Medulla oblongata (tissue), 1 donor: ENCODE results near the gene SBNO2.
"Not testable (repeated sequence)": the region's sequence is repeated elsewhere in the genome, so short reads cannot be mapped to it uniquely, and the experiment has no call there.

Source experiments
- DNase-seq: peaks from one replicate; pipeline ENCODE4 v3.0.0-alpha.2; 2015; ENCODE audit errors: extremely low spot score

The SBNO2 gene

DNA sequence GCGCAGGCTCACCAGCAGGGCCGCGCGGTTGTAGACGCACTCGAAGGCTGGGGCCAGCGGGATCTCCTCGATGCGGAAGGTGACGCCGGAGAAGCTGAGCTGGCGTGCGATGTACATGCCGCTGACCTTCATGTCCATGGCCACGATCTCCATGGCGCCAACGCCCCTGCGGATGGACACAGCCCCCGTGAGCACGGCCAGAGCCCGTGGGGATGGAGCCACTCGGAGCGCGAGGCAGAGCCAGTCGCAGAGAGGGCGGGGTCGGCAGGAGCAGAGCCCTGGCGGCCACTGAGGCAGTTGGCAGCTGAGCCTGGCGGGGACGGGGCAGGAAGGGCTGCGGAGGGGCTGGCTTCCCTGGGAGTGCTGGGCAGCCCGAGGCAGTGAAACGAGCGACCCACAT, 55.1 kb downstream of the SBNO2 start:
- no peak for DNase-seq

DNA sequence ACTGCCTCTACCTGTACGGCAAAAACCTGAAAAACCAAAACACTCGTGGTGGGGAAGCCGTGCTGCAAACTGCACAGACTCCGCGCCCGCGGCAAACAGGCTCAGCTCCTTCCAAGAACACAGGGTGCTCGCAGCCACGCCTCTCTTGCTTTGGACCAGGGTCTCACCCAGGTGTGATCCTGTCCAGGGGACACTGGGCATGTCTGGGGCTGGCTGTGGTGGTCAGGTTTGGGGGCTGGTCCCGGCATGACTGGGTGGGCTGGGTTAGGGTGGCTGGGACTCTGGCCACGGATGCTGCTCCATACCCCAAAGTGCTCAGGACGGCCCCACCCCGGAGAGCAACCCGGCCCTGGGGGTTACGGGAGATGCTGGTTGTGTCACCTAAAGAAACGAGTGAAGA, 56.4 kb downstream of the SBNO2 start:
- DNase-seq: no peak

DNA sequence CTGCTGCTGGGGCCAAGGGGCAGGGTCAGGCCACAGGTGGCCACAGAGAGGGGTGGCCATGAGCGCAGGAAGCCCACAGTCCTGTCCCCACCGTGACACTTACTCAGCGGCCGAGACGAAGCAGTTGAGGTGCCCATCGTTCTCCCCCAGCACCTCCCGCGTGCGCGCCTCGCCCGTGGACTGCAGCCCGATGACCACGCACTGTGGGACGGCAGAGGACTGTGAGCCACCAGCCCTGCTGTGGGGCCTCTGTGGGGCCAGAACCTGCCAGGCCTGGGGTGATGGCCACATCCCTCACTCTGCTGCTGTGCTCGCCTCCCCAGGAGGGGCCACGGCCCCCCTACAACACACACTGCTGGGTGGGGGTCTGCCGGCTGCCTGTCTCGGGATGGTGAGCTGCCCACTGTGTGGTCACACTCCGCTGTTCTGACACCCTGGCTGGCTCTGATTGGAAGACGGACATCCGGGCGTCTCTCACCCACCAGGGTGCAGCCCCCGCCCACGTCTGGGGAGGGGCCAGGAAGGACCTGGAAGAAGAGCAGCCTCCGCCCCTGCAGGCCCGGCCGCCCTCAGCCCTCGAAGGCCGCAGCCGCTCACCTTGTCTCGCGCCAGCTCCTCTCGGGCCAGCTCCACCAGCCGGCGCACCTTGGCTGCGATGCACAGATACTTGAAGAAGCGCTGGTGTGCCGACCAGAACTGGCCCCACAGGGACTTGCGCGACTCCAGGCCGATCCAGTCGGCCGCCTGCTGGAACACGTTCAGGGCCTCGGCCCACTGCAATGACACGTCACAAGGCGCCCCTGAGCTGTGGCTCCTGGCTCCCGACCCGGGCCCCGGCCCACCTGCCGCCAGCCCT, 57.1 kb downstream of the SBNO2 start:
- no peak for DNase-seq

DNA sequence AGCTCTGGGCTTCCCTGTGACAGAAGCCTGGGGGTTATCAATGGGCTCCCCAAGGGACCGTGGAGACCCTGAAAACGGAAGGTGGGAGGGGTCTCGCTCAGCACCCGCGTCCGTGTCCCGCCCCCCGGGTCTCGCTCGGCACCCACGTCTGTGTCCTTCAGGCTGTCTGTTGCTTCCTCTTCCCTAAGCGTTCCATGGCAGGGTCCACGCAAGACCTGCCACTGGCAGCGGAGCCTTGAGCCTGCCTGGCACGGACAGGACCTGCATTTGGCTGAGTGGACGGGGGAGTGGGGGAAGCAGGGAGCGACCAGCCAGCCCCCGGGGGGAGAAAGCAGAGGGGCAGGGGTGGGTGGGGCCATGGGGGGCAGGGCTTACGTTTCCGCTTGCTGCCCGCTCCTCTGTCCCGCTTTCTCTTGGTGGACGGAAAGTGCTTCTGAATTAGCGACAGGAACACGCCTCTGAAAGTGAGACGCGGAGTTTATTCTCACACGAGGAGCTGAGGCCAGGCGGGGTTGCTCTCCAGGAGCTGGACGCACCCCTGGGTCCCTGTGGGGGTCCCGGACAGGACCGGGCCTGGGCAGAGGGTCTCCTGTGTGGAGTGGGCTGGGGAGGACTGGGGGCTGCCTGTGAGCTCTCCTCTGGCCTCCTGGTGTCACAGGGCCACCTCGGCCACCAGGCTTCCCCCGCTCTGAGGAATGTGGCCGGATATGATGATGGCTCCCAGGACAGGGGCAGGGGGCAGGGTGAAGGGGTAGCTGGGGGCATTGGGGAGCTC, 58.2 kb downstream of the SBNO2 start:
- DNase-seq: no peak

DNA sequence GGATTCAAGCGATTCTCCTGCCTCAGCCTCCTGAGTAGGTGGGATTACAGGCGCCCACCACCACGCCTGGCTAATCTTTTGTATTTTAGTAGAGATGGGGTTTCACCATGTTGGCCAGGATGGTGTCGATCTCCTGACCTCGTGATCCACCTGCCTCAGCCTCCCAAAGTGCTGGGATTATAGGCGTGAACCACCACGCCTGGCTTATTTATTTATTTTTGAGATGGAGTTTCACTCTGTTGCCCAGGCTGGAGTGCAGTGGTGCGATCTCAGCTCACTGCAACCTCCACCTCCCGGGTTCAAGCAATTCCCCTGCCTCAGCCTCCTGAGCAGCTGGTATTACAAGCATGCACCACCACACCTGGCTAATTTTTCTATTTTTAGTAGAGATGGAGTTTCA, 59.3 kb downstream of the SBNO2 start:
- not testable (repeated sequence) for DNase-seq

DNA sequence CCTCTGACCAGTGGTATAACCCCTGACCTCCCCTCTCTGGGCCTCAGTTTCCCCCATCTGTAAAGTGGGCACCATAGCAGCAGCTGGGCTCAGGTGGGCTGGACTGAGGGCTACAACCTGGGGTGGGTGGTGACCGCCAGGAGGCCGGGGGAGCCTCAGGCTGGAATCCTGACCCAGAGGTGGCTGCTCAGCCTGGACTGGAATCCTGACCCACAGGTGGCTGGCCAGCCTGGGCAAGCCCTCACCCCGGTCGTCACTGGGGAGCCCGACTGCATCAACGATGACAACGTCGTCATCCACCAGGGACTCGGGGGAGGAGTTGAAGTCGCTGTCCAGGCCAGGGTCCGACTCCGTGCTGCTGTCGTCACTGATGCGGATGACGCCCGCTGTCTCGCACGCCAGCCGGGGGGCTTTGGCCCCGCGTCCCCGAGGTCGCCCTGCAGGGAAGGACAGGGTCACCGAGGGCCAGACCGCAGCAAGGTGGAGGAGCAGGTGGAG, 60.0 kb downstream of the SBNO2 start:
- no peak for DNase-seq

DNA sequence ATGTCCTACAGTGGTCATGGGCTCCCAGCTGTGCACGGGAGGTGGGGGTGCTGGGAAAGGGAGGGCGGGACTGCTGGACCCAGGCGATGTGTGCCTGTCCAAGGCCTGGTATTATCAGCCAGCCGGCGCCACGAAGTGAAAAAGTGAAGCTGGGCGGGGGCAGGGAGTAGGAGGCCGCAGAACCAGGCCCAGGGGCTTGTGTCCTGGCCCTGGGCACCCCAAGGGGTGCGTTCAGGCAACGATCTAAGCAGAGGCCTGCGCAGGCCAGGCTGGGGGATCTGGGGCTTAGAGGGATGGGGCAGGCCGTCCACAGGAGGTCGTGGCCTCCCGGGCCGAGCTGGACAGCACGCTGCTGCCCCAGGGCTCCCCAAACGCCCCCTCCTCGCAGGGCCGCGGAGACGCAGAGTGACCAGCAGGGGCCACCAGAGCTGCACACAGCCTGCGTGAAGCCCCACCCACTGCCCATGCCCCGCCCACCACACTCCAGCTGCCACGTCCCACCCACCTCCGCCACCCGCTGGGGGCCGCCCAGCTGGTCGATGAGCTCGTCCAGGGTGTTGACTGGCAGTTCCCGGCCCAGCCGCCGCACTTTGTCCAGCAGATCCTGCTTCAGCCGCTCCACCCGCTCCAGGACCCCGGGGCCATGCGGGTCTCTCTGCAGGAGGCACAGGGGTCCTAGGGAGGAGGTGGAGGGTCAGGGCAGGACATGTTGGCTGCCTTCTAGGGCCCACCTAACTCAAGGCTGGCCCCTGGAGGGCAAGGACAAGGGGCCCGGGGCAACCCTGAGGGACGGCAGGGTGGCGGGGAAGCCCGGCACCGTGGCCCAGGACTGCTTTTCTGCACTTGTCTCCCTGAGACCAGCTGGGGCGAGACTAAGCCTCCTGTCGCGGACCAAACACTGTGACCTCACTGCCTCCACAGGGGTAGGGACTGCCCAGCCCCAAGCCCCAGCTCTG, 60.8 kb downstream of the SBNO2 start:
- DNase-seq: peak; percentile 96

DNA sequence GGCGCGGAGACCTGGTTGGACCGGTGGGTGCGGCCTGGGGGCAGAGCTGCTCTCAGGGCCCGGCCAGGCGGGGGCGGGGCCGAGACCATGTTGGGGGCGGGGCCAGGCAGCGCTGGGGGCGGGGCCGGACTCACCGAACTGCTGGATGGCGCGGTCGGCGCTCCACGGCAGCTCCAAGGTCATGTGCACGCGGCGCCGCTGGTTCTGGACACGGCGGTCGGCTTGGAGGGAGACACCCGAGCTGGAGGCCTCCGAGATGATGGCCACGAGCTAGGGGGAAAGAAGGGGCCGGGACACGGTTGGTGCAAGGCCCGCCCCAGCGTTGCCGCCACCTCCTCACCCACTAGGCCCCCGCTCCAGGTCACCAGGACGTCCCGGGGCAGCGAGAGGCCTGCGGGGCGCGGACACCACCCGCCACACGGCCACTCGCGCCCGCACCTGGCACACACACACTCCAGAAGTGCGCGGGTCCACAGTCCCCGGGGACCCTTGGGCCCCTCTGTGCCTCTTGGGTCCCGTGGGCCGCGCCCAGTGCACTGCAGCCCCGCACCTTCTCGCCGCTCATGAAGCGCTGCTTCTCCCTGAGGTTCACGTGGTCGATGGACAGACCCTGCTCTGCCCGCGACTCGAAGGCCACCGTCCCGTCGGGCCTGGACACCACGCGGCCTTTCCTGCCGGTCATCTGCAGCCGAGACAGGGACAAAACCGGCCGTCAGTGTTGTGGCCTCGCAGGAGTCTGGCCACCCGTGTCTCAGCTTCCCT, 61.6 kb downstream of the SBNO2 start:
- no peak for DNase-seq

DNA sequence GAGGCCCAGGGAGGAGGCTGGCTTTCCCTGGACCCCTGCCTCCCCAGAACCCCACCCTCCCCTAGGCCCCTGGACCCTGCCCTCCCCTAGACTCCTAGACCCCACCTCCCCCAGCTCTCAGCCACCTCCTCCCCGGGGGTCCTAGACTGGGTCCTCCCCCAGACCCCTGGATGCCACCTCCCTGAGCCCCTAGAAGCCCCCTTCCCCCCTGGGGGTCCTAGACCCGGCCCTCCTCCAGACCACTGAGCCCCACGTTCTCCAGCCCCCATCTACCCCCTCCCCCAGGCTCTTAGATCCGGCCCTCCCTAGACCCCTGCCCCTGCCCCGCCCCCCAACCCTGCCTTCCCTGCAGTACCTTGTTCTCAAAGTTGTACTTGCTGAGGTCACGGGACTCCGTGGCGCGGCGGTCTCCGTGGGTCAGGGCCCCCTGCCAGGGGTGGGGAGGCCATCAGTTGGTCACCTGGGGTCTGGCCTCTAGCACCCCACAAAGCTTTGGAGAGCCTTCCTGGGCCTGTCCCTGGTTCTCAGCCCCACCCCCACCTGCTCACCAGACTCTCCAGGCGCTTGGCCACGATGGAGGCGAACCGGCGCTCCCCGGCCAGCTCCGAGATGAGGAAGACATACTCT, 62.3 kb downstream of the SBNO2 start:
- DNase-seq: no peak

DNA sequence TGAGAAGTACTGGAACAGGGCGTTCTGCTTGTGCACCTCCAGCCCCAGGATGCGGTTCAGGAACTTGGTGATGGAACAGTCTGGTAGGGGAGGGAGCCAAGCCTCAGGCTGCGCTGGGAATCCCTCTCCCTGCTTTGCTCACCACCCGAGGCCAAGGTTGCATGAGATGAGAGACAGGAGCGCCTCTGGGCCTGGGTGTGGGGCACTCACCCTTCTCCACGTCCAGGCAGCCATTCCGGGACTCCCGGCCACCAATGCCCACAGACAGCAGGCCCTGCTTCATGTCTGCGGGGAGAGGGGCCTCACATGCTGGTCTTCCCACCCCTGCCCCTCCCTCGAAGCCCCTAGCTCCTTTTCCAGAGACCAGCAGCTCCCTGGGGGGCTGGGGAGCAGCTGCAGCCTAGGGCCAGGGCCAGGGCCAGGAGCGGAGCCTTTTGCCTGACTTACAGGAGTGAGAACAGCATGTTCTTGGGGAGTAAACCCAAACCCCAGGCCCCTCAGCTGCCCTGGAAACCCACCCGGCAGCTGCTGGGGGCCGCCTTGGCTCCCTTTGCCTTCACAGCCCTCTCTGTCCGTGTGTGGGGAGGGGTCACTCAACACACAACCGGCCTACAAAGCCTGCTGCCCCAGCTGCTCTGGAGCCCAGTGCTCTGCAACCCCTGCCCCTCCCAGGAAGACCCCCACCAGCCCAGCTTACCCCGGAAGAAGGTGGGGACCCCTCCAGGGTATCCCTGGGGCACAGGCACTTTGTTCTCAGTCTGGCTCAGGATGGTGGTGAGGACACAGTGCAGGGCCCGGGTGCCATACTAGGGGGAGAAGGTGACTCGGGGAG, 63.0 kb downstream of the SBNO2 start:
- no peak for DNase-seq

DNA sequence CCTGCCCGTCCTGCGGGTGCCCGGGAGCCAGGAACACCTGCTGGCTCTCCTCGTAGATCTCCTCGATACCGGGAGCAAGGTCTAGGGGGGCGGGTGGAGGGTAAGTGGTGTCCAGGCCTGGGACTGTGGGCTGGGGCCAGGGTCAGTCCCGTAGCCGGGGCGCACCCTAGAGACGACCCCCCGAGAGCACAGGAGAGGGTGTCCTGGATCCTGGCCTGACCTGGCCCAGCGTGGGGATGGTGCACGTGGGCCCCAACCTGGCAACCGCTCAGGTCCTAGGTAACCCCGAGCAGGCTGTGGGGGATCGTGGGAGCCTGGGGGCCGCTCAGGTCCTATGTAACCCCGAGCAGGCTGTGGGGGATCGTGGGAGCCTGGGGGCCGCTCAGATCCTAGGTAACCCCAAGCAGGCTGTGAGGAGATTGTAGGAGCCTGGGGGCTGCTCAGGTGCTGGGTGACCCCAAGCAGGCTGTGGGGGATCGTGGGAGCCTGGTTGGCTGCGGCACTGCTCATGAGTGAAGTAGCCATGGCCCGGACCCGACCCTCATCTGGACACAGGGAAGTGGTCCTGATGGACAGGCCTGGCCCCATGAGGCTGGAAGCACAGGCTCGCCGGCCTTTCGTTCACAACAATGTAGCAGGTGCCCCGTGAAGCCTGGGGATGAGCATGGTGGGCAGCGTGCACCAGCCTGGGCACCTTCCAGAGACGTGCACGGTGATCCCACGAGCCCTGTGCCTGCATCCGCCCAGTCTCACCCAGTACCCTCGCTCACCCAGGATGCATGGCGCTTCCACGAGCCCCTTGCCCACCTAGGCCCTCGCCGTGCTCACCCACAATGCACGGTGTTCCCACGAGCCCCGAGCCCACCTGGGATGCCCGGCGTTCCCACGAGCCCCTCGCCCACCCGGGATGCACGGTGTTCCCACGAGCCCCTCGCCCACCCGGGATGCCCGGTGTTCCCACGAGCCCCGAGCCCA, 64.1 kb downstream of the SBNO2 start:
- DNase-seq: no peak

DNA sequence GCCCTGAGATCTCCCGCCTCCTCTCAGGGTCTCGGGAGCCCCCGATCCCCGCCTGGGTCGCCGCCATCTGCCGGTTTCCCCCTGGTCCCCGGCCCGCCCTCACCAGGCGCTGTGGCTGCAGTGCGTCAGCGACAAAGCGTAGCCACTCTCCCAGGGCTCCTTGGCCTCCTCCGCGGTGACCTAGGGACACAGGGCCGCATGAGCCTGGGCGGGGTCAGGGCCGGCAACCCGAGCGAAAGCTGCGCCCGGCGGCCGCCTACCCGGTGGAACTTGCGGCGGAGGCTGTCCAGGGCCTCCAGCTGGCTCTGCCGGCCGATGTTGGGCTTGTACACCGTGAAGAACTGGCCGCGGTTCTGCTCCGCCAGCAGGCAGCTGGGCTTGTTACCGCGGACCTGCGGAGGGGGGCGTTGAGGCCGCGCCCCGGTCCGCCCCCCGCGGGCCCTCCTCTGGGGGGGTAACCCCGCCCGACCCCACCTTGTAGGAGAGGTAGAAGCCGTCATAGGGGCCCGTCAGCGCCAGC, 65.0 kb downstream of the SBNO2 start:
- no peak for DNase-seq

DNA sequence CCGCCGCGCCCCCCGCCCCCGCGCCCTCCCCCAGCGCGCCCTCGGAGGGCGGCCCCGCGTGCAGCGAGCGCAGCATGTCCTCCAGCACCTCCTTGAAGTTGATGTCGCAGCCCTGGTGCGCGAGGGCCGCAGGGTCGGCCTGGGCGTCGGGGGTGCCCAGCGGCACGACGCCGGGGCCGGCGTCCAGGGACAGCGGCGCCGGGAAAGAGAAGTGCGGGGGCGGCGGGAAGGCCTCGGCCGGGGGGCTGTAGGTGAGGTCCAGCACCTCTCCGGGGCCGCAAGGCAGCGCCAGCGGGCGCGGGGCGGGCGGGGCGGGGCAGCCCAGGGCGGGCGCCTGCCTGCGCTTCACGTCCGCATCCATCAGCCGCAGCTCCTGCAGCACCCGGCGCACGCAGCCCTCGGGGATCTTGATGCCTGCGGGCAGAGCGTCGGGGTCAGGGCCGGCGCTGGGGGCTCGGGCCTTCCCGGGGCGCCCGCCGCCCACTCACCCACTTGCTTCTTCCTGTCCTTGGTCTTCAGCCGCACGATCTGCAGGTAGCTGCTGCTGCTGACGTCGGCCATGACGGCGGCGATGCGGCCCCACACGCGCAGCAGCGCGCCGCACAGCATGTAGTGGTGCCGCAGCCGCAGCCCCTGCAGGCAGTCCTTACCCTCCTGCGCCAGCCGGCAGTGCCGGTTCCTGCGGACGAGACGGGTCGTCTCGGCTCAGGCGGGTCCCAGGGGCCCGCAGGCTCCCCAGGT, 65.6 kb downstream of the SBNO2 start:
- DNase-seq: no peak

DNA sequence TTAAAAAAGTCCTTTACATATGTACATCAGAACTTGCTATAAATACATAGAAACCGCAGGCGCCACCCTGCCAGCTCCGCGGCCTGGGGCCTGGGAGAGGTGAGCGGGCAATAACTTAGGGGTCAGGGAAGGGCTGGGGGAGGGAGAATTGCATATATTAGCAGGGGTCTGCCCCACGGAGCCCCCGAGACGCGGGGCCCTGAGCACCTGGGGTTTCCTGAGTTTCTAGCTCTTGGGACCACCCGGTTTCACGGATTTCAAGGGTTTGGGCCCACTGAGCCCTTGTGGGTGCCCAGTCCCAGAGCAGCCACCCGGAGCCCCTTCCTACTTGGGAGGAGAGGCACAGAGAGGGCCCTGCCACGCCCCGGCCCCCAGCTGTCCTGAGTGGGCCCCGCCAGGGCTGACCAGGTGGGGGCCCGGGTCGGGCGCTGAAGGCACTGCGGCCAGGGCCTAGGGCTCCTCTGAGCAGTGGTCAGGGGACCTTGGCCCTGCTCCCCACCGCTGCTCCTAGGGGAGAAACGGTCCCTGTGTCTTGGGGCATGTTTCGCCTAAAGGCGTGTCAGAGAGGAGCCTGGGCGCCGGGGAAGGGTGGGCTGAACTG, 66.3 kb downstream of the SBNO2 start:
- no peak for DNase-seq

DNA sequence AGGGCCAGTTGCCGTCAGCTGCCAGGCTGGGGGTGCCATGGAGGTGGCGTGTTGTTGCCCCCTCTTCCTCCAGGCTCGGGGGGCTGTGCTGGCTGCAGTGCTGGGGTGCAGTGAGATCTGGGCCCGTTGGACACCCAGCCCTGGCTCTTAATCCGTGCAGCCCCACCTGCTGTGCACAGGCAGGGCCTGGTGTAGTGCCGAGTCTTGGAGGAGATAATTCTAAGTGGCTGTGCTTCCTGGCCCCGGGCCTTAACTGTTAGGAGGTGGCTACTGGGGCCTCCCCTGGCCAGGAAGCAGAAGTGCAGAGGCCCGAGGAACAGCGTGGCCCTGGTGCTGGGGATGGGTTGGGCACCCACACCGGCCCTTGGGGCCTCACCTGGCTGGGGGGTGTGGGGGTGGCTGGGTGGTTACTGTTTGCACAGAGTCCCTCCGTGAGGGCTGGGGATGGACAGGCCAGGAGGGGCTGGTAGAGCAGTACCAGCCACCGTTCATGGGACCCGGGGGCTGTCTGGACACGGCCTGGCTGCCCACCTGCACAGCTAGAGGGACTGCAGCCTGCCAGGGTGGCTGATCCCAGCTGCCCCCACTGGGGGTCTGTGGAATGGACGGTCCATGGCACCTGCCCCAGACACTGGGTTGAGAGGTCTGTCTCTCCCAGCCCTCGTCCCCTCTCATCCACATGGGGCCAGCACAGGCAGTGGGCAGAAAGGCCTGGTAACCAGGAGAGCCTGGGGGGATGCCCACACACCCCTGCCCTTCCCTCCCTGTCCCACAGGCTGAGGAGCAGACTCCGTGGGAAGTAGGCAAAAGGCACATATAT, 67.0 kb downstream of the SBNO2 start:
- no peak for DNase-seq
